C4-2B (cell line): ENCODE measurements around the gene UBE2V1.

Experiments used
- ZFX ChIP-seq: fragments of 450-650 bp; IDR thresholded peaks from 2 replicates; pipeline ENCODE4 v1.6.1; 2017
- TF ChIP-seq, protein P1 (sequence below): fragments of 450-650 bp; conservative IDR thresholded peaks from 2 replicates; pipeline ENCODE4 v1.5.1; 2017; ENCODE audit warnings: mild to moderate bottlenecking

- TF ChIP-seq, protein P1, sequence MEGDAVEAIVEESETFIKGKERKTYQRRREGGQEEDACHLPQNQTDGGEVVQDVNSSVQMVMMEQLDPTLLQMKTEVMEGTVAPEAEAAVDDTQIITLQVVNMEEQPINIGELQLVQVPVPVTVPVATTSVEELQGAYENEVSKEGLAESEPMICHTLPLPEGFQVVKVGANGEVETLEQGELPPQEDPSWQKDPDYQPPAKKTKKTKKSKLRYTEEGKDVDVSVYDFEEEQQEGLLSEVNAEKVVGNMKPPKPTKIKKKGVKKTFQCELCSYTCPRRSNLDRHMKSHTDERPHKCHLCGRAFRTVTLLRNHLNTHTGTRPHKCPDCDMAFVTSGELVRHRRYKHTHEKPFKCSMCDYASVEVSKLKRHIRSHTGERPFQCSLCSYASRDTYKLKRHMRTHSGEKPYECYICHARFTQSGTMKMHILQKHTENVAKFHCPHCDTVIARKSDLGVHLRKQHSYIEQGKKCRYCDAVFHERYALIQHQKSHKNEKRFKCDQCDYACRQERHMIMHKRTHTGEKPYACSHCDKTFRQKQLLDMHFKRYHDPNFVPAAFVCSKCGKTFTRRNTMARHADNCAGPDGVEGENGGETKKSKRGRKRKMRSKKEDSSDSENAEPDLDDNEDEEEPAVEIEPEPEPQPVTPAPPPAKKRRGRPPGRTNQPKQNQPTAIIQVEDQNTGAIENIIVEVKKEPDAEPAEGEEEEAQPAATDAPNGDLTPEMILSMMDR: no peak
- no peak for TF ChIP-seq ZFX
Measured at GRCh38 chr20:50153153-50153499, 40.2 kb upstream of the UBE2V1 start.
